Activated CD4-positive, alpha-beta T cell treated with anti-CD3 and anti-CD28 coated beads, Interleukin-2, amount 10 ng/mL, durations not matched to agents 7 days and 5 days (primary cell): Measurements from ENCODE around the gene KCNMB3. TPM values are rescaled to one million over a fixed set of nuclear protein-coding genes. Genes with fewer than 3 reads are reported as not detected.

Experiments used
- CTCF ChIA-PET: fragments of 350-600 bp; sonication (Branson Sonifier 250); formaldehyde crosslinking; loops from one replicate; lab custom pipeline; 2021; ENCODE audit warnings: antibody characterized with exemption; lab: Charles Lee
- POLR2A ChIA-PET: fragments of 350-600 bp; sonication (Branson Sonifier 250); formaldehyde crosslinking; loops from one replicate; lab custom pipeline; 2021; ENCODE audit warnings: antibody characterized with exemption; lab: Charles Lee
- DNase-seq: peaks from one replicate; pipeline ENCODE4 v3.0.0-alpha.2; 2020
- H3K27ac Mint-ChIP-seq: one replicate; pipeline ENCODE4 v1.8.0; 2021; ENCODE audit warnings: mild to moderate bottlenecking, moderate library complexity, mixed read lengths
- H3K27me3 Mint-ChIP-seq: one replicate; pipeline ENCODE4 v1.8.0; 2021; ENCODE audit warnings: mixed read lengths
- H3K36me3 Mint-ChIP-seq: one replicate; pipeline ENCODE4 v1.8.0; 2021; ENCODE audit warnings: low read depth, mixed read lengths
- H3K4me1 Mint-ChIP-seq: one replicate; pipeline ENCODE4 v1.8.0; 2021; ENCODE audit warnings: mixed read lengths
- H3K4me3 Mint-ChIP-seq: one replicate; pipeline ENCODE4 v1.8.0; 2021; ENCODE audit warnings: mild to moderate bottlenecking, moderate library complexity, mixed read lengths
- H3K9me3 Mint-ChIP-seq: one replicate; pipeline ENCODE4 v1.8.0; 2021; ENCODE audit warnings: mixed read lengths
- total RNA-seq, 2 experiments: library from RNA; stranded (reverse); gene quantifications; one replicate each; pipeline ENCODE4 v1.2.3, GENCODE V29; 2021

The KCNMB3 gene
- total RNA-seq = 1 to 10 TPM in 1 of 2 experiments, under 1 TPM in 1; 0.60 to 1.1 TPM

- H3K4me3 Mint-ChIP-seq = no peak within 1 kb of the TSS
- H3K27ac Mint-ChIP-seq = no peak within 1 kb of the TSS
- no peaks in the 10 kb centered on the region for H3K36me3 Mint-ChIP-seq
- ChIA-PET POLR2A (no interaction called here), CTCF (no interaction called here)
- H3K4me1 Mint-ChIP-seq = peaks cover 1% of the 10 kb centered on the region
- no peaks in the 10 kb centered on the region for H3K27me3 Mint-ChIP-seq
- no peak for DNase-seq
- no peaks in the 10 kb centered on the region for H3K9me3 Mint-ChIP-seq
Observed at GRCh38 chr3:179250803-179251476, at the start of gene KCNMB3. Gene KCNMB3 (minus strand): TSS chr3:179251114. CDS start chr3:179250990, 124 bp downstream.

GRCh38 chr3:179299999-179300613 is 49.2 kb upstream of the KCNMB3 start:
- Mint-ChIP-seq H3K36me3 (no peaks in the 10 kb centered on the region), H3K4me1 (no peaks in the 10 kb centered on the region), H3K4me3 (no peak overlapping the region), H3K9me3 (no peaks in the 10 kb centered on the region), H3K27ac (no peak overlapping the region), H3K27me3 (peaks cover 7% of the 10 kb centered on the region)
- ChIA-PET CTCF (no interaction called here), POLR2A (no interaction called here)
- no peak for DNase-seq

- DNase-seq = no peak
- no peaks in the 10 kb centered on the region for H3K4me1 Mint-ChIP-seq
- no peak overlapping the region for H3K27ac Mint-ChIP-seq
- no peaks in the 10 kb centered on the region for H3K36me3 Mint-ChIP-seq
- H3K27me3 Mint-ChIP-seq = peaks cover 6% of the 10 kb centered on the region
- ChIA-PET CTCF (no interaction called here), POLR2A (no interaction called here)
- H3K9me3 Mint-ChIP-seq = no peaks in the 10 kb centered on the region
- H3K4me3 Mint-ChIP-seq = no peak overlapping the region
Observed at GRCh38 chr3:179299316-179299715, 48.4 kb upstream of the KCNMB3 start.

- no peak overlapping the region for H3K27ac Mint-ChIP-seq
- CTCF ChIA-PET = interaction anchor here (0.6 to 0.7 kb wide), 2 partner anchors 22 to 645 kb away, joined by 3 read pairs; no protein-coding TSS in a partner anchor
- no peak overlapping the region for H3K4me3 Mint-ChIP-seq
- peaks cover 6% of the 10 kb centered on the region for H3K27me3 Mint-ChIP-seq
- DNase-seq = no peak
- H3K36me3 Mint-ChIP-seq = no peaks in the 10 kb centered on the region
- no peaks in the 10 kb centered on the region for H3K4me1 Mint-ChIP-seq
- no peaks in the 10 kb centered on the region for H3K9me3 Mint-ChIP-seq
- POLR2A ChIA-PET = no interaction called here
Observed at GRCh38 chr3:179297971-179298725, 47.2 kb upstream of the KCNMB3 start.

GRCh38 chr3:179292450-179292849 is 41.5 kb upstream of the KCNMB3 start:
- Mint-ChIP-seq H3K27me3 (peaks cover 11% of the 10 kb centered on the region), H3K4me1 (no peaks in the 10 kb centered on the region), H3K4me3 (no peak overlapping the region), H3K9me3 (no peaks in the 10 kb centered on the region), H3K27ac (no peak overlapping the region), H3K36me3 (no peaks in the 10 kb centered on the region)
- no peak for DNase-seq
- CTCF ChIA-PET = no interaction called here
- POLR2A ChIA-PET = interaction anchor here (0.6 kb wide), 1 partner anchor 29 kb away, joined by 3 read pairs; no protein-coding TSS in a partner anchor

GRCh38 chr3:179289295-179289694 is 38.4 kb upstream of the KCNMB3 start:
- Mint-ChIP-seq H3K4me1 (no peaks in the 10 kb centered on the region), H3K9me3 (no peaks in the 10 kb centered on the region), H3K4me3 (no peak overlapping the region), H3K27me3 (peaks cover 8% of the 10 kb centered on the region), H3K27ac (no peak overlapping the region), H3K36me3 (no peaks in the 10 kb centered on the region)
- no peak for DNase-seq
- POLR2A ChIA-PET = no interaction called here
- CTCF ChIA-PET = no interaction called here

- peaks cover 10% of the 10 kb centered on the region for H3K27me3 Mint-ChIP-seq
- no peak overlapping the region for H3K27ac Mint-ChIP-seq
- POLR2A ChIA-PET = no interaction called here
- H3K9me3 Mint-ChIP-seq = no peaks in the 10 kb centered on the region
- DNase-seq = no peak
- CTCF ChIA-PET = no interaction called here
- no peak overlapping the region for H3K4me3 Mint-ChIP-seq
- H3K36me3 Mint-ChIP-seq = no peaks in the 10 kb centered on the region
- H3K4me1 Mint-ChIP-seq = no peaks in the 10 kb centered on the region
Observed at GRCh38 chr3:179288845-179289244, 37.9 kb upstream of the KCNMB3 start.

GRCh38 chr3:179286331-179286730 is 35.4 kb upstream of the KCNMB3 start:
- no peaks in the 10 kb centered on the region for H3K4me1 Mint-ChIP-seq
- ChIA-PET CTCF (interaction anchor here (0.7 to 1.0 kb wide), 3 partner anchors 9 to 366 kb away, joined by 3 to 4 read pairs (median 3); no protein-coding TSS in a partner anchor), POLR2A (no interaction called here)
- no peak overlapping the region for H3K4me3 Mint-ChIP-seq
- H3K36me3 Mint-ChIP-seq = no peaks in the 10 kb centered on the region
- peaks cover 11% of the 10 kb centered on the region for H3K27me3 Mint-ChIP-seq
- no peak overlapping the region for H3K27ac Mint-ChIP-seq
- no peak for DNase-seq
- H3K9me3 Mint-ChIP-seq = no peaks in the 10 kb centered on the region

GRCh38 chr3:179281825-179282224 is 30.9 kb upstream of the KCNMB3 start:
- H3K27ac Mint-ChIP-seq = no peak overlapping the region
- H3K9me3 Mint-ChIP-seq = no peaks in the 10 kb centered on the region
- ChIA-PET POLR2A (no interaction called here), CTCF (no interaction called here)
- peaks cover 14% of the 10 kb centered on the region for H3K27me3 Mint-ChIP-seq
- H3K4me1 Mint-ChIP-seq = no peaks in the 10 kb centered on the region
- no peak overlapping the region for H3K4me3 Mint-ChIP-seq
- DNase-seq = no peak
- H3K36me3 Mint-ChIP-seq = no peaks in the 10 kb centered on the region

GRCh38 chr3:179279837-179280236 is 28.9 kb upstream of the KCNMB3 start:
- POLR2A ChIA-PET = no interaction called here
- CTCF ChIA-PET = no interaction called here

GRCh38 chr3:179278932-179279693 is 28.2 kb upstream of the KCNMB3 start:
- POLR2A ChIA-PET = no interaction called here
- no peak for DNase-seq
- H3K4me1 Mint-ChIP-seq = no peaks in the 10 kb centered on the region

More at GRCh38 chr3:179279837-179280236, 28.9 kb upstream of the KCNMB3 start:
- Mint-ChIP-seq H3K9me3 (no peaks in the 10 kb centered on the region), H3K4me3 (no peak overlapping the region), H3K4me1 (no peaks in the 10 kb centered on the region), H3K36me3 (no peaks in the 10 kb centered on the region), H3K27me3 (peaks cover 14% of the 10 kb centered on the region), H3K27ac (no peak overlapping the region)
- DNase-seq = no peak

GRCh38 chr3:179278151-179278550 is 27.2 kb upstream of the KCNMB3 start:
- POLR2A ChIA-PET = no interaction called here
- no peak for DNase-seq

More at GRCh38 chr3:179278932-179279693, 28.2 kb upstream of the KCNMB3 start:
- Mint-ChIP-seq H3K36me3 (no peaks in the 10 kb centered on the region), H3K4me3 (no peak overlapping the region), H3K27me3 (peaks cover 14% of the 10 kb centered on the region), H3K9me3 (no peaks in the 10 kb centered on the region), H3K27ac (no peak overlapping the region)
- CTCF ChIA-PET = no interaction called here

More at GRCh38 chr3:179278151-179278550, 27.2 kb upstream of the KCNMB3 start:
- H3K4me3 Mint-ChIP-seq = no peak overlapping the region
- CTCF ChIA-PET = interaction anchor here (0.6 kb wide), 1 partner anchor 95 kb away, joined by 3 read pairs; no protein-coding TSS in a partner anchor
- no peaks in the 10 kb centered on the region for H3K9me3 Mint-ChIP-seq
- no peak overlapping the region for H3K27ac Mint-ChIP-seq
- H3K36me3 Mint-ChIP-seq = no peaks in the 10 kb centered on the region
- H3K4me1 Mint-ChIP-seq = no peaks in the 10 kb centered on the region
- H3K27me3 Mint-ChIP-seq = peaks cover 11% of the 10 kb centered on the region
